ENCODE results near the gene SLC16A2.

Gene SLC16A2

GRCh38 chrX:74461384-74461783 lies 40.1 kb downstream of the SLC16A2 start:
- no peak overlapping the region for H3K4me3 ChIP-seq (ENCODE audit: low read length)

DNA sequence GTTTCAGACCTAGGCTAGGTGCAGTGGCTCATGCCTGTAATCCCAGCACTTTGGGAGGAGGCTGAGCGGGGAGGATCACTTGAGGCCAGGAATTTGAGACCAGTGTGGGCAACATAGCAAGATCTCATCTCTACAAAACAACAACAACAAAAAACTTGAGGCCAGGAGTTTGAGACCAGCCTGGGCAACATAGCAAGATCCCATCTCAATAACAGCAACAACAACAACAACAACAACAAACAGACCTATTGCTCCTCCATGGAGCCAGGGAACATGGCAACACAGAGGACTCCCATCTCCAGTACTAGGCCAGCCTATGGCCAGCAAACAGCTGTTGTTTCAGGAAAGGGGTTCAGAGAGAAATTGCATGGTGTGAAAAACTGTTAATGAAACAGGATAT lies 43.4 kb downstream of the SLC16A2 start:
- H3K4me1 ChIP-seq (ENCODE audit: control insufficient read depth, low read length): no peaks in the 10 kb centered on the region
- no peaks in the 10 kb centered on the region for H3K9me2 ChIP-seq (replicated peaks; ENCODE audit: control insufficient read depth, low read length)
- TF ChIP-seq, protein P1, sequence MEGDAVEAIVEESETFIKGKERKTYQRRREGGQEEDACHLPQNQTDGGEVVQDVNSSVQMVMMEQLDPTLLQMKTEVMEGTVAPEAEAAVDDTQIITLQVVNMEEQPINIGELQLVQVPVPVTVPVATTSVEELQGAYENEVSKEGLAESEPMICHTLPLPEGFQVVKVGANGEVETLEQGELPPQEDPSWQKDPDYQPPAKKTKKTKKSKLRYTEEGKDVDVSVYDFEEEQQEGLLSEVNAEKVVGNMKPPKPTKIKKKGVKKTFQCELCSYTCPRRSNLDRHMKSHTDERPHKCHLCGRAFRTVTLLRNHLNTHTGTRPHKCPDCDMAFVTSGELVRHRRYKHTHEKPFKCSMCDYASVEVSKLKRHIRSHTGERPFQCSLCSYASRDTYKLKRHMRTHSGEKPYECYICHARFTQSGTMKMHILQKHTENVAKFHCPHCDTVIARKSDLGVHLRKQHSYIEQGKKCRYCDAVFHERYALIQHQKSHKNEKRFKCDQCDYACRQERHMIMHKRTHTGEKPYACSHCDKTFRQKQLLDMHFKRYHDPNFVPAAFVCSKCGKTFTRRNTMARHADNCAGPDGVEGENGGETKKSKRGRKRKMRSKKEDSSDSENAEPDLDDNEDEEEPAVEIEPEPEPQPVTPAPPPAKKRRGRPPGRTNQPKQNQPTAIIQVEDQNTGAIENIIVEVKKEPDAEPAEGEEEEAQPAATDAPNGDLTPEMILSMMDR (IDR thresholded peaks at IDR 0.05; ENCODE audit: low read depth, low read length, poor library complexity, severe bottlenecking): no peak
- no peak for TF ChIP-seq EZH2phosphoT487 (IDR thresholded peaks at IDR 0.05; ENCODE audit: borderline replicate concordance, low read length)

More at GRCh38 chrX:74461384-74461783, 40.1 kb downstream of the SLC16A2 start:
- Histone ChIP-seq H3K4me1 (ENCODE audit: control insufficient read depth, low read length) (no peaks in the 10 kb centered on the region), H3K4me2 (ENCODE audit: low read length) (no peak overlapping the region), H3K9me2 (replicated peaks; ENCODE audit: control insufficient read depth, low read length) (no peaks in the 10 kb centered on the region), H3K79me2 (ENCODE audit: control insufficient read depth, low read length) (no peaks in the 10 kb centered on the region), H3F3A (ENCODE audit: control insufficient read depth, insufficient read depth) (no peaks in the 10 kb centered on the region), H4K20me1 (ENCODE audit: control insufficient read depth, insufficient read depth, low read depth, low read length) (no peaks in the 10 kb centered on the region), H3K27ac (ENCODE audit: low read depth, low read length) (no peak overlapping the region), H3K36me3 (ENCODE audit: control insufficient read depth, low read length) (no peaks in the 10 kb centered on the region), H3K9me3 (ENCODE audit: control insufficient read depth, insufficient read depth, low read length) (no peaks in the 10 kb centered on the region), H3K27me3 (ENCODE audit: control insufficient read depth, low read length) (no peaks in the 10 kb centered on the region)
- TF ChIP-seq, protein P1 (IDR thresholded peaks at IDR 0.05; ENCODE audit: low read depth, low read length, poor library complexity, severe bottlenecking): no peak
- no peak for TF ChIP-seq EZH2phosphoT487 (IDR thresholded peaks at IDR 0.05; ENCODE audit: borderline replicate concordance, low read length)

GRCh38 chrX:74465424-74465823 lies 44.1 kb downstream of the SLC16A2 start:
- no peak for TF ChIP-seq EZH2phosphoT487 (IDR thresholded peaks at IDR 0.05; ENCODE audit: borderline replicate concordance, low read length)
- TF ChIP-seq, protein P1 (IDR thresholded peaks at IDR 0.05; ENCODE audit: low read depth, low read length, poor library complexity, severe bottlenecking): no peak
- H3K27ac ChIP-seq (ENCODE audit: low read depth, low read length): no peak overlapping the region
- H3K27me3 ChIP-seq (ENCODE audit: control insufficient read depth, low read length): no peaks in the 10 kb centered on the region
- H3K4me1 ChIP-seq (ENCODE audit: control insufficient read depth, low read length): no peaks in the 10 kb centered on the region
- H3K79me2 ChIP-seq (ENCODE audit: control insufficient read depth, low read length): no peaks in the 10 kb centered on the region
- H3K4me3 ChIP-seq (ENCODE audit: low read length): no peak overlapping the region
- H3K9me3 ChIP-seq (ENCODE audit: control insufficient read depth, insufficient read depth, low read length): no peaks in the 10 kb centered on the region
- H3K4me2 ChIP-seq (ENCODE audit: low read length): no peak overlapping the region
- no peaks in the 10 kb centered on the region for H3K36me3 ChIP-seq (ENCODE audit: control insufficient read depth, low read length)
- H3K9me2 ChIP-seq (replicated peaks; ENCODE audit: control insufficient read depth, low read length): no peaks in the 10 kb centered on the region
- H3F3A ChIP-seq (ENCODE audit: control insufficient read depth, insufficient read depth): no peaks in the 10 kb centered on the region
- no peaks in the 10 kb centered on the region for H4K20me1 ChIP-seq (ENCODE audit: control insufficient read depth, insufficient read depth, low read depth, low read length)

More for the DNA sequence above, 43.4 kb downstream of the SLC16A2 start:
- no peaks in the 10 kb centered on the region for H3K9me3 ChIP-seq (ENCODE audit: control insufficient read depth, insufficient read depth, low read length)
- no peak overlapping the region for H3K27ac ChIP-seq (ENCODE audit: low read depth, low read length)
- H3K4me3 ChIP-seq (ENCODE audit: low read length): no peak overlapping the region
- H4K20me1 ChIP-seq (ENCODE audit: control insufficient read depth, insufficient read depth, low read depth, low read length): no peaks in the 10 kb centered on the region
- H3K36me3 ChIP-seq (ENCODE audit: control insufficient read depth, low read length): no peaks in the 10 kb centered on the region
- H3K27me3 ChIP-seq (ENCODE audit: control insufficient read depth, low read length): no peaks in the 10 kb centered on the region
- no peaks in the 10 kb centered on the region for H3F3A ChIP-seq (ENCODE audit: control insufficient read depth, insufficient read depth)
- no peak overlapping the region for H3K4me2 ChIP-seq (ENCODE audit: low read length)
- no peaks in the 10 kb centered on the region for H3K79me2 ChIP-seq (ENCODE audit: control insufficient read depth, low read length)
